ENCODE results near the gene CHDH.

Gene CHDH

GRCh38 chr3:53823956-53824657 is 22.1 kb downstream of the CHDH start:
- DNase-seq = no peak

GRCh38 chr3:53823026-53823955 is 22.9 kb downstream of the CHDH start:
- DNase-seq = no peak

DNA sequence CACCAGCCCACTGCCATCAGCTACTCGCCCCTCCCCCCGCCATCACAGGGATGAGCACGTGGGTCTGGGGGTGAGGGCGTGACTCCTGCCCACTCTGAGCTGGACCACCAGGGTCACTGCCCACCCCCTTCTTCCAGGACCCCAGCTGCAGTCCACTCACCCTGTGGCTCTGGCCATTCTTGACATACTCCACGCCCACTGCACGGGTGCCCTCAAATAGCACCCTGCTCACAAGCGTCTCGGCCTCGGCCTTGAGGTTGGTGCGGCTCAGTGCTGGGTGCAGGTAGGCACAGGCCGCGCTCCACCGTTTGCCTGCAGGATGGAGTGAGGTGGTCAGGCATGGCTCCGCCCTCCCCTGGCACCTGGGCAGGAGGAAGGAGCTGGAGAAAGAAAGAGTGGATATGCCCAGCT is 23.9 kb downstream of the CHDH start:
- no peak for DNase-seq

GRCh38 chr3:53821631-53822121 is 24.5 kb downstream of the CHDH start:
- no peak for DNase-seq

DNA sequence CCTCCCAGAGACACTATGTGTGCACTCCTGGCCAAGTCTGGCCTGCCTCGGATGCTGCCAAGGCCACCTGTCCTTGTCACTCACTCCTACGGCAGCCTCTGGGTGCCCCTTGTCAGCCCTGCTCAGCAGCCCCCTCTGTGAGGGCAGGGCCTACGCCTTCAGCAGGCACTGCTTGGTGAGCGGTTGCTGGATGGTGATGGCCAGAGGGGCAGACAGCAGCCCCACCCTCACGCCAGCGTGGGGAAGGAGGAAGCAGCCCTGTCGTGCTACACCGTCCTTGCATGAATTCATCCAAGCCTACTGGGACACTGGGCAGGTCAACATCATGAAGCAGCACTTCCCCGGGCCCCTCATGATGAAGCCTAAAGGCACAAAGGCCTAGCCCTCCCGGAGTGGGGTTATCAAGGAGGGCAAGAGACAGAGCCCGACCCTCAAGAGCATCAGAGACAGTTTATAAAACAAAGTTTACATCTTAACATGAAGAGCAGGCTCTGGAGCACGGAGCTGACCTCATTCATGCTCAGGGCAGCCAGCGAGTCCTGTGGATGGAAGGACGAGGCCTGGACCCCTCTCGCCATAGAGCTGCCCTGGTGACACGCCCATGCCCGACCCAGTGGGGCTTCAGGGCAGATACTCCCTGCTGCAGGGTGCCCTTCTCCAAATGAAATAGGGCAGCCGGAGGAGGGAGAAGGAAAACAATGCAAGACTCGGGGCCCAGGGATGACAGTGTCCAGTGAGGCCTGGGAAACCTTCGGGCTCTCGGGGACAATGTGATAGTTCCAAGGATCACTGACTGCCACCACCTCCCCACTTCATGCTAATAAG is 25.3 kb downstream of the CHDH start:
- no peak for DNase-seq

GRCh38 chr3:53820084-53820483 is 26.1 kb downstream of the CHDH start:
- no peak for DNase-seq

DNA sequence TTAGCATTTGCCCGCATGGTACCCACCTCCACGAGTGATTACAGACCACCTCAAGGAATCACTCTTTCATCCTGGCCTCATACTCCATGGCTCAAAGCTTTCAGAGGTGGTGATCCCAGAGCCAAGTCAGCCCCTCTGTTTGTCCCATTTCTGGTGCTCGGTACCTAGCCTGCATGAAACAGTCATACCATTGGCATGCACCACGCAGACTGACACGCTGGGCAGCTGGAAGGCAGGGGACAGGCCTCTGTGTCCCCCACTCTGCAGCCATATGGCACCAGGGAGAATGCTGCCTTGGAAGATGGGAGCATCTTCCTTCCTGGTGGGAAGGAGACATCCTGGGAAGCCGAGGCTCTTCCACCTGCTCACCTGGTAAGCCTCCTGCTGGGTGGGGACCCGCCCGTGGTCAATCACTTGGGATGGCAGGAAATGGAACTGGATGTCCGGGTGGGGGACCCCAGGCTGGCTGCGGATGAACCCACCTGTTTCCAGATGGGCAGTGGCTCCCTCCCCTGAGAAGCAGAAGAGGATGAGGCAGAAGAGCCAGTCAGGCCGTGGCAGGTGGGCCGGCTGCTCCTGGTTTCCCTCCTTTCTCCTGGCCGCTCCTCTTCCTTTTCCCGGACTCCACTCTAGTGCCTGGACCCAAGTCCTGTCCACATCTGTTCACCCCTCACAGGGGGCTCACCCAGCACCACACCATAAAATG is 26.9 kb downstream of the CHDH start:
- DNase-seq = no peak

GRCh38 chr3:53818221-53819162 is 27.7 kb downstream of the CHDH start:
- DNase-seq = no peak

DNA sequence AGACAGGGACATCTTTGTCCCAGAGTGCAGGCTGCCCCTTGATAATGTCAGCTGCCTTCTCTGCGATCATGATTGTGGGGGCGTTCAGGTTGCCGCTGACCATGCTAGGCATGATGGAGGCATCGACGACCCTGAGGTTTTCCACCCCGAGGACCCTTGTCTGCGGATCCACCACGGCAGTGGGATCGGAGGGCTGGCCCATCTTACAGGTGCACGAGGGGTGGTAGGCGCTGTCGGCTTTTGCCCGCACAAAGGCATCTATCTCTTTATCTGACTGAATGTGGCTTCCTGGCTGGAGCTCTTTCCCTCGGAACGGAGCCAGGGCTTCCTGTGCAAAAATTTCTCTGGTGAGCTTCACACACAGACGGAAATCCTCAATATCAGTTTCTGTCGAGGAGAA is 28.4 kb downstream of the CHDH start:
- DNase-seq = no peak

DNA sequence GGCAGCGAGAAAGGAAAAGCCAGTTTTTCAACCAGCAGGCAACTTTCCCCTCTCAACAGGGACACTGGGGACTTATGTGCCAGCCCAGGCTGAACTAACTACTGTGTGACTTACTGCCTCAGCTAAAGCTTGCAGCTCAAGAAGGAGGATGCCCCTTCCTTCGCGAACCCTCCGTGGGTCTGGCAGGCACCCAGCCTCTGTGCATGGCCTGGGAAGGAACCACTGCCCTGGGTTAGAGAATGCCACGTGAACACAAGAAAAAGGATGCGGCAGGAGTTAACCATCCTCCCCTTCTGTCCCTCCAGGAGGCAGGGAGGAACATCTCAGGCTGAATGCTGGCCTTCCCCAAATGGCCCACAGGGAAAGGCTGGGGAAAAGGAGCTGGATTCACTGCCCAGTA is 29.0 kb downstream of the CHDH start:
- DNase-seq = no peak

- DNase-seq = no peak
Observed at GRCh38 chr3:53816425-53816824, 29.8 kb downstream of the CHDH start.

- DNase-seq = no peak
Observed at GRCh38 chr3:53815651-53816050, 30.6 kb downstream of the CHDH start.

- no peak for DNase-seq
Observed at GRCh38 chr3:53815067-53815466, 31.2 kb downstream of the CHDH start.

- no peak for DNase-seq
Observed at GRCh38 chr3:53813876-53814275, 32.3 kb downstream of the CHDH start.

GRCh38 chr3:53813229-53813628 is 33.0 kb downstream of the CHDH start:
- DNase-seq = no peak

DNA sequence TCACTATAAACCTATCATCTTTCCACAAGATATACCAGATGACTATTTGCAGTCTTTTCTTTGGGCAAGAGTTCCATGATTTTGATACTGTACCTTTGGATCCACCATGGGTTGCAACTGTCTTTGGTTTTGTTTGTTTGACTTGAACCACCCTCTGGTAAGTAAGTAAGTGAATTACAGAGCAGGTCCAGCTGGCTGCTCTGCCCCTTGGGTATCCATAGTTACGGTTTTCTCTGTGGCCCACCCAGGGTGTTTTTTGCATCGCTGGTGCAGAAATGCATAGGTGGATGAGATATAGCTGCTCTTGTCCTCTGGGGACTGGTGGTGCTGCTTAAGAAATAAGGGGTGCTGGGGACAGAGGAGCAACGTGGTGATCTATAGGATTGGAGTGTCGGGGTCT is 33.8 kb downstream of the CHDH start:
- no peak for DNase-seq

DNA sequence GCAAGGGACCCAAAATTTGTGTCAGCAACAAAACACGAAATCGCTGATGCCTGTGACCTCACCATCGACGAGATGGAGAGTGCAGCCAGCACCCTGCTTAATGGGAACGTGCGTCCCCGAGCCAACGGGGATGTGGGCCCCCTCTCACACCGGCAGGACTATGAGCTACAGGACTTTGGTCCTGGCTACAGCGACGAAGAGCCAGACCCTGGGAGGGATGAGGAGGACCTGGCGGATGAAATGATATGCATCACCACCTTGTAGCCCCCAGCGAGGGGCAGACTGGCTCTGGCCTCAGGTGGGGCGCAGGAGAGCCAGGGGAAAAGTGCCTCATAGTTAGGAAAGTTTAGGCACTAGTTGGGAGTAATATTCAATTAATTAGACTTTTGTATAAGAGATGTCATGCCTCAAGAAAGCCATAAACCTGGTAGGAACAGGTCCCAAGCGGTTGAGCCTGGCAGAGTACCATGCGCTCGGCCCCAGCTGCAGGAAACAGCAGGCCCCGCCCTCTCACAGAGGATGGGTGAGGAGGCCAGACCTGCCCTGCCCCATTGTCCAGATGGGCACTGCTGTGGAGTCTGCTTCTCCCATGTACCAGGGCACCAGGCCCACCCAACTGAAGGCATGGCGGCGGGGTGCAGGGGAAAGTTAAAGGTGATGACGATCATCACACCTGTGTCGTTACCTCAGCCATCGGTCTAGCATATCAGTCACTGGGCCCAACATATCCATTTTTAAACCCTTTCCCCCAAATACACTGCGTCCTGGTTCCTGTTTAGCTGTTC is 34.9 kb downstream of the CHDH start:
- DNase-seq = no peak

GRCh38 chr3:53809764-53810400 is 36.3 kb downstream of the CHDH start:
- DNase-seq = no peak

GRCh38 chr3:53809267-53809666 is 37.0 kb downstream of the CHDH start:
- DNase-seq = no peak

DNA sequence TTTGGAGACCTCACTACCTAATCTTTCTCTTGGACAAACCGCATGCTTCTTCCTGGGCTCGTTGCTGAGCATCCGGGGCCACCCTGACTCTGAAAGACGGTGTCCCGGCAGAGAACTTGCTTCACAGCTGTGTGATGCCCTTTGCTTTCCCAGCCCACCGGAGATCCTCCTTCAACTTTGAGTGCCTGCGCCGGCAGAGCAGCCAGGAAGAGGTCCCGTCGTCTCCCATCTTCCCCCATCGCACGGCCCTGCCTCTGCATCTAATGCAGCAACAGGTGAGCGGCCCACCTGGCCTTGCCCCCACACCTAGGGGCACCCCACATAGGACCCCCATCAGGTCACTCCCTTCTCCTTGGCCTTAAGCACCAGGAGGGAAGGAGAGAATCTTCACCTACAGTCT is 37.7 kb downstream of the CHDH start:
- no peak for DNase-seq

Data from SW 1271 (cell line).